Naive B cell (primary cell): ENCODE results near the gene SLC22A1. TPM values are rescaled to one million over a fixed set of nuclear protein-coding genes. Genes with fewer than 3 reads are reported as not detected.
"Not testable (repeated sequence)": the region's sequence is repeated elsewhere in the genome, so short reads cannot be mapped to it uniquely, and the experiment has no call there.

Experiments
- ATAC-seq, 2 donors: fragments of 150-1000 bp; cut with Tn5 transposase; 2 replicates each; pipeline ENCODE4 v1.10.0; 2021; ENCODE audit warnings: low read depth in 2 of 2, mild to moderate bottlenecking in 2 of 2, moderate library complexity in 2 of 2
- DNase-seq: peaks from one replicate; pipeline ENCODE4 v3.0.0; 2022
- H3K27ac Mint-ChIP-seq, 6 donors: one replicate each; pipeline ENCODE4 v1.8.0; 2020 to 2022; ENCODE audit warnings: mild to moderate bottlenecking in 6 of 6, mixed read lengths in 6 of 6, moderate library complexity in 5 of 6, inconsistent platforms in 2 of 6
- H3K27me3 Mint-ChIP-seq, 3 donors: one replicate each; pipeline ENCODE4 v1.8.0; 2021 to 2022; ENCODE audit warnings: mixed read lengths in 3 of 3, mild to moderate bottlenecking in 1 of 3
- H3K36me3 Mint-ChIP-seq, 2 donors: one replicate each; pipeline ENCODE4 v1.8.0; 2020 to 2022; ENCODE audit warnings: mixed read lengths in 2 of 2, inconsistent platforms in 1 of 2, mild to moderate bottlenecking in 1 of 2
- H3K4me1 Mint-ChIP-seq, 3 donors: one replicate each; pipeline ENCODE4 v1.8.0; 2020 to 2022; ENCODE audit warnings: mixed read lengths in 3 of 3, inconsistent platforms in 1 of 3, mild to moderate bottlenecking in 1 of 3, moderate library complexity in 1 of 3
- H3K4me3 Mint-ChIP-seq, 8 donors: one replicate each; pipeline ENCODE4 v1.8.0; 2020 to 2022; ENCODE audit warnings: mild to moderate bottlenecking in 8 of 8, mixed read lengths in 8 of 8, moderate library complexity in 8 of 8, inconsistent platforms in 2 of 8
- H3K9me3 Mint-ChIP-seq, 7 donors: one replicate each; pipeline ENCODE4 v1.8.0; 2020 to 2022; ENCODE audit warnings: mixed read lengths in 7 of 7, mild to moderate bottlenecking in 5 of 7, inconsistent platforms in 2 of 7, moderate library complexity in 1 of 7
- polyA plus RNA-seq, 6 donors: library from polyadenylated mRNA; unstranded; fragments of 300-500 nt; fragmentation: Illumina TruSeq; gene quantifications; one replicate each; pipeline ENCODE4 v1.2.3, GENCODE V29; 2021; ENCODE audit warnings: low read depth in 6 of 6

Gene SLC22A1
- polyA plus RNA-seq, 6 donors from 2014 or later: not detected

GRCh38 chr6:160102956-160103824 is 18.4 kb upstream of the SLC22A1 start:
- Mint-ChIP-seq H3K27me3 (no peaks in the 10 kb centered on the region), H3K9me3 (no peaks in the 10 kb centered on the region), H3K27ac (peak overlapping the region in 1 of 6 donors; percentile 36), H3K4me1 (peaks cover 0 to 3% (median 0%) of the 10 kb centered on the region in 3 donors), H3K4me3 (no peak overlapping the region), H3K36me3 (peaks cover 9 to 31% of the 10 kb centered on the region in 2 donors)
- DNase-seq (peak; percentile 20), ATAC-seq (peak; percentile 16 to 23)

- H3K27ac Mint-ChIP-seq: peak overlapping the region in 1 of 6 donors; percentile 36
- DNase-seq: no peak
- H3K4me1 Mint-ChIP-seq: peaks cover 0 to 3% (median 0%) of the 10 kb centered on the region in 3 donors
- H3K9me3 Mint-ChIP-seq: no peaks in the 10 kb centered on the region
- no peak for ATAC-seq
- H3K27me3 Mint-ChIP-seq: no peaks in the 10 kb centered on the region
- no peak overlapping the region for H3K4me3 Mint-ChIP-seq
- peaks cover 9 to 27% of the 10 kb centered on the region in 2 donors for H3K36me3 Mint-ChIP-seq
Observed at GRCh38 chr6:160103825-160104100, 17.9 kb upstream of the SLC22A1 start.

GRCh38 chr6:160104821-160105517 is 16.6 kb upstream of the SLC22A1 start:
- no peak for ATAC-seq

GRCh38 chr6:160106010-160106409 is 15.6 kb upstream of the SLC22A1 start:
- peaks cover 0 to 3% (median 0%) of the 10 kb centered on the region in 3 donors for H3K4me1 Mint-ChIP-seq
- ATAC-seq (no peak), DNase-seq (no peak)
- H3K36me3 Mint-ChIP-seq: peaks cover 9 to 24% of the 10 kb centered on the region in 2 donors
- no peak overlapping the region for H3K4me3 Mint-ChIP-seq
- H3K27ac Mint-ChIP-seq: peak overlapping the region in 1 of 6 donors; percentile 87
- no peaks in the 10 kb centered on the region for H3K27me3 Mint-ChIP-seq
- H3K9me3 Mint-ChIP-seq: no peaks in the 10 kb centered on the region

More at GRCh38 chr6:160104821-160105517, 16.6 kb upstream of the SLC22A1 start:
- peaks cover 9 to 24% of the 10 kb centered on the region in 2 donors for H3K36me3 Mint-ChIP-seq
- no peak for DNase-seq
- H3K27ac Mint-ChIP-seq: peak overlapping the region in 2 of 6 donors; percentile 11 to 22
- H3K4me1 Mint-ChIP-seq: peaks cover 0 to 3% (median 0%) of the 10 kb centered on the region in 3 donors
- no peaks in the 10 kb centered on the region for H3K27me3 Mint-ChIP-seq
- H3K9me3 Mint-ChIP-seq: no peaks in the 10 kb centered on the region
- no peak overlapping the region for H3K4me3 Mint-ChIP-seq

GRCh38 chr6:160106701-160107100 is 14.9 kb upstream of the SLC22A1 start:
- H3K27me3 Mint-ChIP-seq: no peaks in the 10 kb centered on the region
- peak overlapping the region in 3 of 6 donors; percentile 63 to 92 (median 73) for H3K27ac Mint-ChIP-seq

GRCh38 chr6:160108077-160108476 is 13.5 kb upstream of the SLC22A1 start:
- Mint-ChIP-seq H3K4me3 (no peak overlapping the region), H3K36me3 (peaks cover 9 to 24% of the 10 kb centered on the region in 2 donors), H3K27me3 (no peaks in the 10 kb centered on the region), H3K9me3 (no peaks in the 10 kb centered on the region), H3K4me1 (peaks cover 0 to 3% (median 0%) of the 10 kb centered on the region in 3 donors), H3K27ac (peak overlapping the region in 2 of 6 donors; percentile 25 to 85)
- DNase-seq (no peak), ATAC-seq (no peak)

More at GRCh38 chr6:160106701-160107100, 14.9 kb upstream of the SLC22A1 start:
- DNase-seq: no peak
- Mint-ChIP-seq H3K4me3 (no peak overlapping the region), H3K36me3 (peaks cover 9 to 24% of the 10 kb centered on the region in 2 donors), H3K4me1 (peaks cover 0 to 3% (median 0%) of the 10 kb centered on the region in 3 donors), H3K9me3 (no peaks in the 10 kb centered on the region)
- no peak for ATAC-seq

GRCh38 chr6:160110586-160111123 is 11.0 kb upstream of the SLC22A1 start:
- H3K4me1 Mint-ChIP-seq: peaks cover 0 to 3% (median 0%) of the 10 kb centered on the region in 3 donors
- ATAC-seq: no peak
- peaks cover 0 to 10% of the 10 kb centered on the region in 2 donors for H3K36me3 Mint-ChIP-seq
- H3K4me3 Mint-ChIP-seq: no peak overlapping the region
- peak overlapping the region in 2 of 6 donors; percentile 14 to 15 for H3K27ac Mint-ChIP-seq
- H3K27me3 Mint-ChIP-seq: no peaks in the 10 kb centered on the region
- DNase-seq: no peak
- no peaks in the 10 kb centered on the region for H3K9me3 Mint-ChIP-seq

GRCh38 chr6:160111806-160112205 is 9.8 kb upstream of the SLC22A1 start:
- no peaks in the 10 kb centered on the region for H3K9me3 Mint-ChIP-seq
- H3K4me3 Mint-ChIP-seq: no peak overlapping the region
- H3K4me1 Mint-ChIP-seq: peaks cover 0 to 3% (median 0%) of the 10 kb centered on the region in 3 donors
- peaks cover 0 to under 1% of the 10 kb centered on the region in 2 donors for H3K36me3 Mint-ChIP-seq
- DNase-seq (no peak), ATAC-seq (no peak)
- peak overlapping the region in 1 of 6 donors; percentile 47 for H3K27ac Mint-ChIP-seq
- H3K27me3 Mint-ChIP-seq: no peaks in the 10 kb centered on the region

GRCh38 chr6:160112628-160113299 is 8.9 kb upstream of the SLC22A1 start:
- Mint-ChIP-seq H3K36me3 (peaks cover 1 to 6% of the 10 kb centered on the region in 2 donors), H3K27me3 (no peaks in the 10 kb centered on the region), H3K9me3 (peaks cover 0 to 2% (median 0%) of the 10 kb centered on the region in 7 donors), H3K4me1 (peaks cover 0 to 3% (median 0%) of the 10 kb centered on the region in 3 donors), H3K27ac (peak overlapping the region in 2 of 6 donors; percentile 62 to 89), H3K4me3 (no peak overlapping the region)
- ATAC-seq (no peak), DNase-seq (no peak)

GRCh38 chr6:160114536-160114935 is 7.1 kb upstream of the SLC22A1 start:
- H3K27ac Mint-ChIP-seq, DNase-seq, H3K4me1 Mint-ChIP-seq, H3K9me3 Mint-ChIP-seq, H3K27me3 Mint-ChIP-seq, ATAC-seq, H3K4me3 Mint-ChIP-seq: not testable (repeated sequence)
- peaks cover 10 to 11% of the 10 kb centered on the region in 2 donors for H3K36me3 Mint-ChIP-seq

- H3K4me1 Mint-ChIP-seq: no peaks in the 10 kb centered on the region
- peaks cover 10 to 13% of the 10 kb centered on the region in 2 donors for H3K36me3 Mint-ChIP-seq
- no peak overlapping the region for H3K4me3 Mint-ChIP-seq
- peaks cover 0 to 5% (median 3%) of the 10 kb centered on the region in 7 donors for H3K9me3 Mint-ChIP-seq
- H3K27ac Mint-ChIP-seq: no peak overlapping the region
- ATAC-seq (no peak), DNase-seq (no peak)
- H3K27me3 Mint-ChIP-seq: no peaks in the 10 kb centered on the region
Observed at GRCh38 chr6:160115421-160115820, 6.2 kb upstream of the SLC22A1 start.

- Mint-ChIP-seq H3K27me3 (no peaks in the 10 kb centered on the region), H3K9me3 (peaks cover 0 to 5% (median 3%) of the 10 kb centered on the region in 7 donors), H3K4me3 (no peak overlapping the region), H3K36me3 (peaks cover 10 to 13% of the 10 kb centered on the region in 2 donors), H3K4me1 (no peaks in the 10 kb centered on the region), H3K27ac (no peak overlapping the region)
- ATAC-seq (no peak), DNase-seq (no peak)
Observed at GRCh38 chr6:160116411-160116810, 5.2 kb upstream of the SLC22A1 start.

GRCh38 chr6:160117137-160117536 is 4.5 kb upstream of the SLC22A1 start:
- Mint-ChIP-seq H3K36me3 (peaks cover 10 to 13% of the 10 kb centered on the region in 2 donors), H3K27ac (no peak overlapping the region), H3K4me3 (no peak overlapping the region), H3K27me3 (no peaks in the 10 kb centered on the region), H3K9me3 (peaks cover 0 to 5% (median 3%) of the 10 kb centered on the region in 7 donors), H3K4me1 (no peaks in the 10 kb centered on the region)
- DNase-seq: no peak
- ATAC-seq: no peak
